HEK293 (cell line): ENCODE measurements around the gene CCNY.

Source experiments
- CTCF ChIA-PET: fragments of 350-600 bp; formaldehyde crosslinking; extraction: SDS; loops from one replicate; lab custom pipeline; 2021; ENCODE audit warnings: antibody characterized with exemption; lab: Yijun Ruan, JAX
- POLR2A ChIA-PET: fragments of 300-600 bp; formaldehyde crosslinking; extraction: SDS; loops from one replicate; lab custom pipeline; 2020; ENCODE audit warnings: antibody characterized with exemption, inconsistent platforms; lab: Yijun Ruan, JAX
- H3K27ac ChIP-seq: fragments of 200-500 bp; sonication (Bioruptor generic); 2 replicates; pipeline ENCODE4 v1.5.1; 2014; ENCODE audit warnings: low read depth, low read length, control low read depth, inconsistent platforms; ENCODE audit errors: extremely low read depth
- H3K36me3 ChIP-seq, 2 experiments: fragments of 200-500 bp in 1 of 2; sonication (Bioruptor generic) in 1 of 2; 1 replicate in 1 of 2; 2 replicates in 1 of 2; pipeline ENCODE4 v1.5.1; 2014 to 2017; ENCODE audit warnings: inconsistent platforms in 2 of 2, low read length in 2 of 2; ENCODE audit not compliant: control insufficient read depth in 2 of 2, insufficient read depth in 1 of 2
- H3K4me1 ChIP-seq: fragments of 200-500 bp; sonication (Bioruptor generic); 2 replicates; pipeline ENCODE4 v1.5.1; 2014; ENCODE audit warnings: mild to moderate bottlenecking, low read length, inconsistent platforms; ENCODE audit not compliant: control insufficient read depth, insufficient read depth
- H3K4me3 ChIP-seq: 2 replicates; pipeline ENCODE4 v1.5.1; 2011; ENCODE audit warnings: low read depth, mild to moderate bottlenecking, control low read depth, low read length, moderate library complexity
- H3K9me3 ChIP-seq: fragments of 200-500 bp; sonication (Bioruptor generic); 2 replicates; pipeline ENCODE4 v1.5.1; 2014; ENCODE audit warnings: low read depth, low read length, inconsistent platforms; ENCODE audit not compliant: control insufficient read depth, insufficient read depth
- ATF2 ChIP-seq: fragments of 450-650 bp; formaldehyde crosslinking; IDR thresholded peaks from 2 replicates; pipeline ENCODE4 v1.5.1; 2016; ENCODE audit warnings: missing biosample characterization, missing genetic modification characterization, low read depth
- GLI4 ChIP-seq: fragments of 450-650 bp; formaldehyde crosslinking; IDR thresholded peaks from 2 replicates; pipeline ENCODE4 v1.5.1; 2016; ENCODE audit warnings: missing biosample characterization, missing genetic modification characterization
- MYNN ChIP-seq: fragments of 450-650 bp; formaldehyde crosslinking; IDR thresholded peaks from 2 replicates; pipeline ENCODE4 v1.5.1; 2016; ENCODE audit warnings: missing biosample characterization, missing genetic modification characterization, borderline replicate concordance
- OVOL3 ChIP-seq: fragments of 450-650 bp; formaldehyde crosslinking; IDR thresholded peaks from 2 replicates; pipeline ENCODE4 v1.5.1; 2016; ENCODE audit warnings: missing biosample characterization, missing genetic modification characterization
- PBX3 ChIP-seq: sonication (generic); formaldehyde crosslinking; IDR thresholded peaks from 2 replicates; pipeline ENCODE4 v1.8.1; 2022; ENCODE audit warnings: mild to moderate bottlenecking, moderate library complexity, missing genetic modification reagents
- PRDM10 ChIP-seq: fragments of 450-650 bp; formaldehyde crosslinking; IDR thresholded peaks from 2 replicates; pipeline ENCODE4 v1.5.1; 2016; ENCODE audit warnings: missing biosample characterization, missing genetic modification characterization
- SETDB1 ChIP-seq: IDR thresholded peaks from one replicate; pipeline ENCODE4 v1.6.1; 2017; ENCODE audit warnings: mild to moderate bottlenecking, low read length, moderate library complexity, mixed read lengths; ENCODE audit not compliant: insufficient read length
- ZBTB21 ChIP-seq: fragments of 450-650 bp; formaldehyde crosslinking; IDR thresholded peaks from 2 replicates; pipeline ENCODE4 v1.5.1; 2017; ENCODE audit warnings: missing biosample characterization, missing genetic modification characterization
- ZBTB8A ChIP-seq: fragments of 450-650 bp; formaldehyde crosslinking; IDR thresholded peaks from 2 replicates; pipeline ENCODE4 v1.5.1; 2016; ENCODE audit warnings: missing biosample characterization, missing genetic modification characterization
- ZNF121 ChIP-seq: fragments of 450-650 bp; formaldehyde crosslinking; IDR thresholded peaks from 2 replicates; pipeline ENCODE4 v1.5.1; 2016; ENCODE audit warnings: missing biosample characterization, missing genetic modification characterization
- ZNF394 ChIP-seq: fragments of 450-650 bp; formaldehyde crosslinking; IDR thresholded peaks from 2 replicates; pipeline ENCODE4 v1.5.1; 2016; ENCODE audit warnings: missing biosample characterization, missing genetic modification characterization, mild to moderate bottlenecking, moderate library complexity, borderline replicate concordance
- ZNF510 ChIP-seq: fragments of 450-650 bp; formaldehyde crosslinking; IDR thresholded peaks from 2 replicates; pipeline ENCODE4 v1.5.1; 2018; ENCODE audit warnings: mild to moderate bottlenecking, missing genetic modification characterization, missing biosample characterization; ENCODE audit not compliant: insufficient replicate concordance
- ZNF521 ChIP-seq: fragments of 450-650 bp; formaldehyde crosslinking; IDR thresholded peaks from 2 replicates; pipeline ENCODE4 v1.5.1; 2017; ENCODE audit warnings: missing biosample characterization, mild to moderate bottlenecking, missing genetic modification characterization
- ZNF560 ChIP-seq: fragments of 450-650 bp; formaldehyde crosslinking; IDR thresholded peaks from 2 replicates; pipeline ENCODE4 v1.5.1; 2017; ENCODE audit warnings: missing biosample characterization, missing genetic modification characterization, borderline replicate concordance
- ZNF692 ChIP-seq: fragments of 450-650 bp; formaldehyde crosslinking; IDR thresholded peaks from 2 replicates; pipeline ENCODE4 v1.5.1; 2016; ENCODE audit warnings: missing biosample characterization, missing genetic modification characterization
- ZSCAN16 ChIP-seq: fragments of 450-650 bp; formaldehyde crosslinking; IDR thresholded peaks from 2 replicates; pipeline ENCODE4 v1.5.1; 2016; ENCODE audit warnings: missing biosample characterization, missing genetic modification characterization

Gene CCNY

GRCh38 chr10:35326466-35327235 lies 9.7 kb upstream of the CCNY start:
- Histone ChIP-seq H3K27ac (no peak overlapping the region), H3K9me3 (no peaks in the 10 kb centered on the region), H3K4me3 (no peak overlapping the region), H3K36me3 (peaks cover 0 to 4% of the 10 kb centered on the region in 2 experiments; a peak in 1 of 3 replicates), H3K4me1 (peaks cover 3% of the 10 kb centered on the region; the same call in 1 of the 2 replicates)
- ChIA-PET CTCF (no interaction called here), POLR2A (interaction anchor here (0.6 kb wide), 1 partner anchor 74 kb away, joined by 4 read pairs; no protein-coding TSS in a partner anchor)
- TF ChIP-seq SETDB1: no peak
- TF ChIP-seq ZNF394 (tag by site-specific recombination): no peak
- peak; percentile 60; the same call in 1 of the 2 replicates for TF ChIP-seq ZNF121 (tag by site-specific recombination)
- TF ChIP-seq PBX3 (CRISPR knock-in tag): no peak
- no peak for TF ChIP-seq MYNN (tag by site-specific recombination)

GRCh38 chr10:35327790-35328403 lies 8.4 kb upstream of the CCNY start:
- Histone ChIP-seq H3K27ac (no peak overlapping the region), H3K9me3 (no peaks in the 10 kb centered on the region), H3K4me1 (peaks cover 8% of the 10 kb centered on the region; the same call in 1 of the 2 replicates), H3K4me3 (no peak overlapping the region), H3K36me3 (peaks cover 0 to under 1% of the 10 kb centered on the region in 2 experiments; a peak in 1 of 3 replicates)
- TF ChIP-seq ZBTB8A (tag by site-specific recombination) (0 out of 2 replicates have a peak, but pooled peaks have one; percentile 27), ZNF521 (tag by site-specific recombination) (no peak), ZNF510 (no peak), PRDM10 (tag by site-specific recombination) (no peak), GLI4 (tag by site-specific recombination) (no peak), ZNF560 (tag by site-specific recombination) (no peak), OVOL3 (tag by site-specific recombination) (no peak)
- CTCF ChIA-PET: interaction anchor here (0.7 to 1.8 kb wide), 3 partner anchors 33 to 1460 kb away, joined by 4 to 6 read pairs (median 4); no protein-coding TSS in a partner anchor
- POLR2A ChIA-PET: no interaction called here

GRCh38 chr10:35328404-35329037 lies 7.8 kb upstream of the CCNY start:
- H3K4me3 ChIP-seq: no peak overlapping the region
- ChIA-PET POLR2A (no interaction called here), CTCF (interaction anchor here (0.6 to 1.8 kb wide), 5 partner anchors 8 to 1460 kb away, joined by 3 to 6 read pairs (median 4); no protein-coding TSS in a partner anchor)
- H3K27ac ChIP-seq: no peak overlapping the region
- H3K9me3 ChIP-seq: no peaks in the 10 kb centered on the region
- peaks cover 0 to 6% of the 10 kb centered on the region in 2 experiments; a peak in 2 of 3 replicates for H3K36me3 ChIP-seq
- peaks cover 8% of the 10 kb centered on the region; the same call in 1 of the 2 replicates for H3K4me1 ChIP-seq
- TF ChIP-seq ZBTB21 (peak; percentile 15; the same call in 1 of the 2 replicates), ZSCAN16 (tag by site-specific recombination) (no peak), ZNF692 (tag by site-specific recombination) (no peak), ATF2 (tag by site-specific recombination) (0 out of 2 replicates have a peak, but pooled peaks have one; percentile 5)
